Measurements from ENCODE around the gene PCDHA6. TPM values are rescaled to one million over a fixed set of nuclear protein-coding genes. Genes with fewer than 3 reads are reported as not detected.

Gene PCDHA6
- total and polyA plus RNA-seq, 2 of the 4 experiments (the other 2 are of a cell fraction): 0.03 TPM; not detected in 1

- no TSS peak for BruUV-seq (replicated peaks)
- Histone ChIP-seq H2AFZ (replicated peaks; ENCODE audit: low read length, poor library complexity) (no peak within 1 kb of the TSS), H3K79me1 (ENCODE audit: low read depth in 1 of 2, low read length in 2 of 2) (no peaks in the 10 kb centered on the region), H3K18ac (ENCODE audit: low read depth, low read length) (no peak within 1 kb of the TSS), H2AK9ac (replicated peaks; ENCODE audit: low read depth, low read length, poor library complexity) (no peak within 1 kb of the TSS), H3K14ac (replicated peaks; ENCODE audit: low read depth, low read length) (no peak within 1 kb of the TSS), H3K4me2 (ENCODE audit: low read depth, low read length) (peak within 1 kb of the TSS; percentile 50), H2BK15ac (ENCODE audit: low read depth, low read length) (no peak within 1 kb of the TSS), H4K91ac (ENCODE audit: insufficient read depth, low read depth, low read length) (no peak within 1 kb of the TSS), H2BK5ac (ENCODE audit: low read depth, low read length, poor library complexity, severe bottlenecking) (no peak within 1 kb of the TSS), H4K20me1 (ENCODE audit: insufficient read depth, low read length) (no peaks in the 10 kb centered on the region), H3K4ac (ENCODE audit: low read depth, low read length) (no peak within 1 kb of the TSS), H3K36me3 (ENCODE audit: control insufficient read depth, insufficient read depth, low read length) (no peaks in the 10 kb centered on the region), H4K5ac (ENCODE audit: low read depth, low read length) (no peak within 1 kb of the TSS), H3K56ac (ENCODE audit: extremely low read depth, insufficient read depth, low read length) (no peak within 1 kb of the TSS), H3K27me3 (ENCODE audit: control insufficient read depth, insufficient read depth, low read length) (no peaks in the 10 kb centered on the region), H3K4me3 (ENCODE audit: insufficient read depth, low read depth, low read length) (peak within 1 kb of the TSS; percentile 36; the same call in 1 of the 2 replicates), H3K27ac (ENCODE audit: insufficient read depth, low read length) (no peak within 1 kb of the TSS), H3K23ac (ENCODE audit: low read depth, low read length) (no peak within 1 kb of the TSS), H2BK20ac (ENCODE audit: low read depth, low read length) (no peak within 1 kb of the TSS), H2AK5ac (ENCODE audit: low read depth, low read length) (no peak within 1 kb of the TSS), H2BK120ac (ENCODE audit: low read depth, low read length) (no peak within 1 kb of the TSS), H3K9me1 (ENCODE audit: insufficient read depth, low read length) (no peaks in the 10 kb centered on the region), H4K8ac (ENCODE audit: low read depth in 2 of 2, low read length in 2 of 2) (no peak within 1 kb of the TSS), H3K4me1 (ENCODE audit: control insufficient read depth, insufficient read depth, low read length) (no peaks in the 10 kb centered on the region), H3K9me3 (ENCODE audit: control insufficient read depth, insufficient read depth, low read length) (peaks cover 26% of the 10 kb centered on the region), H3K9ac (ENCODE audit: low read depth, low read length) (no peak within 1 kb of the TSS)
- DNase-seq (peak; percentile 1), ATAC-seq (ENCODE audit: low read depth) (no peak)
- CTCF ChIA-PET: no interaction called here
- POLR2A ChIA-PET (ENCODE audit: unreplicated experiment): no interaction called here
- whole genome bisulfite sequencing, 2 experiments (ENCODE audit: extremely low coverage in 2 of 2, insufficient read length in 1 of 2): 30% methylated on average over 6 of the region's 29 CpGs; no CpG with 5 or more reads in 1 of the 2 experiments
- dilution Hi-C loops (cut with HindIII; ENCODE audit: low sequenced_read_pairs, unreplicated experiment): no loop called here
- in situ Hi-C loops (cut with MboI; ENCODE audit: low sequenced_read_pairs): no loop called here
- intact Hi-C loops (cut with micrococcal nuclease): no loop called here
- TF ChIP-seq ELK1 (IDR thresholded peaks at IDR 0.05; ENCODE audit: borderline replicate concordance, low read depth, low read length) (no peak), CTCF (conservative IDR thresholded peaks at IDR 0.05; ENCODE audit: low read depth, low read length) (peak; percentile 30)
Measured at GRCh38 chr5:140800816-140801493, 26.8 kb upstream of the PCDHA6 start, which contains the start of gene PCDHA3. Gene PCDHA3 (plus strand): TSS chr5:140801057.
